HepG2 (cell line): ENCODE data around the gene RORC. TPM values are rescaled to one million over a fixed set of nuclear protein-coding genes. Genes with fewer than 3 reads are reported as not detected.

Source experiments
- ATAC-seq: fragments of 200-7000 bp; cut with Tn5 transposase; 3 replicates; pipeline ENCODE4 v1.9.1; 2020; ENCODE audit warnings: mild to moderate bottlenecking, moderate library complexity
- BruUV-seq: library from RNA; stranded (reverse); fragments of 400-500 nt; replicated peaks from 2 replicates; lab custom pipeline; 2021; lab: Mats Ljungman, UMichigan
- CTCF ChIA-PET: fragments of 300-600 bp; formaldehyde crosslinking; extraction: SDS; loops from one replicate; lab custom pipeline; 2021; ENCODE audit warnings: low total read pairs, inconsistent platforms, low intra/inter-chr PET ratio; lab: Yijun Ruan, JAX
- POLR2A ChIA-PET: fragments of 350-600 bp; sonication (Branson Sonifier 250); formaldehyde crosslinking; loops from one replicate; lab custom pipeline; 2020; ENCODE audit warnings: antibody characterized with exemption, inconsistent platforms; lab: Yijun Ruan, JAX
- DNase-seq: peaks from one replicate; pipeline ENCODE4 v3.0.0-alpha.2; 2015; ENCODE audit warnings: low spot score
- FAIRE-seq: peaks from 3 replicates; lab custom pipeline; 2011; peaks lifted over from hg19 to GRCh38; lab: Jason Lieb, UNC
- H2AFZ ChIP-seq: one replicate; pipeline ENCODE4 v1.6.1; 2011; ENCODE audit warnings: low read length, inconsistent platforms
- H3K27ac ChIP-seq: fragments of 300-600 bp; 3 replicates; pipeline ENCODE4 v1.8.0; 2011; ENCODE audit warnings: mixed run types, mild to moderate bottlenecking, mixed read lengths, low read length, inconsistent platforms; ENCODE audit not compliant: insufficient read depth; ENCODE audit errors: extremely low read length
- H3K27me3 ChIP-seq, 2 experiments: fragments of 200-600 bp in 1 of 2; 2 replicates in 1 of 2; 3 replicates in 1 of 2; pipeline versions ENCODE4 v1.6.0 to v1.8.0; 2011; ENCODE audit warnings: low read length in 2 of 2, mild to moderate bottlenecking in 2 of 2, moderate library complexity in 2 of 2, inconsistent platforms in 1 of 2; ENCODE audit not compliant: insufficient read depth in 2 of 2, control insufficient read depth in 1 of 2
- H3K36me3 ChIP-seq, 2 experiments: fragments of 200-600 bp in 1 of 2; replicated peaks in 1 of 2; 2 replicates in 1 of 2; 3 replicates in 1 of 2; pipeline versions ENCODE4 v1.5.1 to v1.8.0; 2011; ENCODE audit warnings: low read length in 2 of 2, inconsistent platforms in 1 of 2; ENCODE audit not compliant: insufficient read depth in 2 of 2, control insufficient read depth in 1 of 2
- H3K4me1 ChIP-seq: 2 replicates; pipeline ENCODE4 v1.5.1; 2012; ENCODE audit warnings: low read length, inconsistent platforms; ENCODE audit not compliant: insufficient read depth
- H3K4me2 ChIP-seq: 2 replicates; pipeline ENCODE4 v1.6.0; 2011; ENCODE audit warnings: low read depth, low read length, inconsistent platforms
- H3K4me3 ChIP-seq, 3 experiments: fragments of 200-600 bp in 1 of 3; sonication (generic), shearing (Covaris generic) in 1 of 3; replicated peaks in 1 of 3; 2 replicates each; pipeline ENCODE4 v1.5.1; 2011 to 2016; ENCODE audit warnings: low read length in 3 of 3, inconsistent platforms in 2 of 3, low read depth in 2 of 3, mild to moderate bottlenecking in 2 of 3, control low read depth in 1 of 3, mixed read lengths in 1 of 3; ENCODE audit not compliant: insufficient read depth in 1 of 3
- H3K79me2 ChIP-seq: one replicate; pipeline ENCODE4 v1.6.1; 2011; ENCODE audit warnings: low read length, inconsistent platforms; ENCODE audit not compliant: insufficient read depth
- H3K9ac ChIP-seq: 2 replicates; pipeline ENCODE4 v1.6.0; 2011; ENCODE audit warnings: mild to moderate bottlenecking, low read depth, low read length, inconsistent platforms; ENCODE audit not compliant: insufficient read depth
- H3K9me3 ChIP-seq: 2 replicates; pipeline ENCODE4 v1.5.1; 2012; ENCODE audit warnings: mild to moderate bottlenecking, low read length
- H4K20me1 ChIP-seq: 2 replicates; pipeline ENCODE4 v1.6.0; 2011; ENCODE audit warnings: inconsistent platforms, mild to moderate bottlenecking, low read length, moderate library complexity; ENCODE audit not compliant: insufficient read depth
- HOXA9 ChIP-seq: sonication (generic); formaldehyde crosslinking; IDR thresholded peaks from 2 replicates; pipeline ENCODE4 v1.8.1; 2022; ENCODE audit warnings: missing genetic modification reagents, mild to moderate bottlenecking, moderate library complexity, borderline replicate concordance
- SRY ChIP-seq: sonication (generic); formaldehyde crosslinking; IDR thresholded peaks from 2 replicates; pipeline ENCODE4 v1.8.0; 2022; ENCODE audit warnings: mild to moderate bottlenecking, missing genetic modification reagents
- ZNF234 ChIP-seq: sonication (generic); formaldehyde crosslinking; conservative IDR thresholded peaks from 2 replicates; pipeline ENCODE4 v1.5.1; 2020; ENCODE audit warnings: mild to moderate bottlenecking, missing genetic modification reagents
- ZNF644 ChIP-seq: IDR thresholded peaks from 2 replicates; pipeline ENCODE4 v1.6.1; 2016; ENCODE audit warnings: low read depth
- WGBS: methylation state at CpG from one replicate; pipeline ENCODE4 v1.1.6; 2017; ENCODE audit warnings: low lambda C conversion rate; 5-methylcytosine and 5-hydroxymethylcytosine counted together
- in situ Hi-C: cut with HindIII; loops from 2 replicates; pipeline ENCODE4 v1.10.0; 2017; ENCODE audit warnings: low pct_unique_long_range_greater_than_20kb; ENCODE audit not compliant: extremely low pct_ligation_motif_present
- intact Hi-C: fragments of 100-400 bp; cut with micrococcal nuclease; formaldehyde crosslinking; loops from one replicate; pipeline ENCODE4 v1.10.0; 2022; ENCODE audit not compliant: unreplicated experiment
- polyA plus RNA-seq, 8 experiments: library from polyadenylated mRNA; depleted of rRNA in 3 of 8; stranded (reverse) in 7 of 8; unstranded in 1 of 8; fragments of >200 nt; fragmentation: Illumina TruSeq in 4 of 8; extraction: Trizol in 4 of 8; gene quantifications; 2 replicates each; pipeline versions ENCODE4 v1.2.1 to v1.2.3, GENCODE V29; 2011 to 2016; ENCODE audit warnings: low read depth in 4 of 8, missing spikeins in 1 of 8, mixed read lengths in 1 of 8; ENCODE audit not compliant: insufficient read depth in 1 of 8
- total RNA-seq, 5 experiments: library from RNA; depleted of rRNA; stranded (reverse); fragments of >200 nt; fragmentation: Illumina TruSeq; extraction: Trizol; gene quantifications; 2 replicates each; pipeline ENCODE4 v1.2.3, GENCODE V29; 2016; ENCODE audit warnings: low read depth in 1 of 5
- TF ChIP-seq, protein P1 (sequence below): sonication (generic); formaldehyde crosslinking; IDR thresholded peaks from 2 replicates; pipeline ENCODE4 v1.5.0; 2020; ENCODE audit warnings: missing genetic modification reagents
- TF ChIP-seq, protein P2 (sequence below), 2 experiments: sonication (generic) in 1 of 2; formaldehyde crosslinking in 1 of 2; IDR thresholded peaks; 2 replicates each; pipeline versions ENCODE4 v1.6.1 to v1.9.0; 2014 to 2022; ENCODE audit warnings: antibody characterized with exemption in 1 of 2, borderline replicate concordance in 1 of 2, inconsistent platforms in 1 of 2, low read depth in 1 of 2, missing genetic modification reagents in 1 of 2
- TF ChIP-seq, protein P3 (sequence below): sonication (generic); formaldehyde crosslinking; IDR thresholded peaks from 2 replicates; pipeline ENCODE4 v1.9.0; 2022; ENCODE audit warnings: missing genetic modification reagents, mild to moderate bottlenecking, borderline replicate concordance

The RORC gene
- total and polyA plus RNA-seq, 2 of the 13 experiments (the other 11 are each of a cell fraction or from before 2014, with no cell fraction given), result 2.5 to 6.5 TPM

DNA sequence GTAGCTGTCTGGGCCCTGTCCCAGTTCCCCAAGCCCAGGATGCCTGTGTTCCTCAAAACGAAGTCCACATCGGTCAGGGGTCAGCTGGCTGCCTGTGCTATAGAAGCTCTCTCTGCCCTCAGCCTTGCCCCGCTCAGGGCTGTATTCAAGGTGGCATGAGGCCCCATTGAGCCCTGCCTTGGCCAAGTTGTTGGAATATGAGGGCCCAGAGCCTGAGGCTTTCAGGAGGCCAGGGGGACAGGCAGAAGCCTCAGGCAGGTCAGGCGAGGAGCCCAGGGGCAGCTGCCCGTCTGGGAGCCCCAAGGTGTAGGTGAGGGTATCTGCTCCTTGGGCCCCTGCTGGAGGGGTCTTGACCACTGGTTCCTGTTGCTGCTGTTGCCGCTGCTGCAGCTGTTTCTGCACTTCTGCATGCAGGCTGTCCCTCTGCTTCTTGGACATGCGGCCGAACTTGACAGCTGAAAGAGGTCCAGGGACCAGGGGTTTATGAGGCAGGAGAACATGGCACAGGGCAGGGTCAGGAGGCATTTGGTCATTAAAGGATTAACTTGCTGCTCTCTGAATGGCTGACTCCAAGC is 16.5 kb downstream of the RORC start:
- Histone ChIP-seq H3K27me3 (no peaks in the 10 kb centered on the region), H3K4me2 (no peak overlapping the region), H4K20me1 (no peaks in the 10 kb centered on the region), H3K9ac (no peak overlapping the region), H3K9me3 (no peaks in the 10 kb centered on the region), H3K4me3 (no peak overlapping the region), H2AFZ (no peak overlapping the region), H3K4me1 (0 out of 2 replicates have a peak, but pooled peaks cover under 1% of the 10 kb centered on the region), H3K27ac (no peak overlapping the region), H3K79me2 (no peaks in the 10 kb centered on the region), H3K36me3 (no peaks in the 10 kb centered on the region)
- TF ChIP-seq, protein P1, sequence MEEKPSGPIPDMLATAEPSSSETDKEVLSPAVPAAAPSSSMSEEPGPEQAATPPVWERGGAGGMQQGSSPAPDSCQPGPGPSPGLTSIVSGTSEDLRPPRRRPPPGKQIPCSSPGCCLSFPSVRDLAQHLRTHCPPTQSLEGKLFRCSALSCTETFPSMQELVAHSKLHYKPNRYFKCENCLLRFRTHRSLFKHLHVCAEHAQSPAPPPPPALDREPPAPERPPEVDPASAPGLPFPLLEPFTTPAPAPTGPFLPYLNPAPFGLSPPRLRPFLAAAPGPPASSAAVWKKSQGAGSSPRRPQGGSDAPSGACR (CRISPR knock-in tag), result no peak
- 88% methylated on average over 4 of the region's 8 CpGs for WGBS
- intact Hi-C loops (no loop called here), in situ Hi-C loops (no loop called here)
- POLR2A ChIA-PET, result no interaction called here
- FAIRE-seq, result no peak
- ATAC-seq, result no peak
- no peak for DNase-seq
- BruUV-seq, result no TSS peak
- CTCF ChIA-PET, result no interaction called here

DNA sequence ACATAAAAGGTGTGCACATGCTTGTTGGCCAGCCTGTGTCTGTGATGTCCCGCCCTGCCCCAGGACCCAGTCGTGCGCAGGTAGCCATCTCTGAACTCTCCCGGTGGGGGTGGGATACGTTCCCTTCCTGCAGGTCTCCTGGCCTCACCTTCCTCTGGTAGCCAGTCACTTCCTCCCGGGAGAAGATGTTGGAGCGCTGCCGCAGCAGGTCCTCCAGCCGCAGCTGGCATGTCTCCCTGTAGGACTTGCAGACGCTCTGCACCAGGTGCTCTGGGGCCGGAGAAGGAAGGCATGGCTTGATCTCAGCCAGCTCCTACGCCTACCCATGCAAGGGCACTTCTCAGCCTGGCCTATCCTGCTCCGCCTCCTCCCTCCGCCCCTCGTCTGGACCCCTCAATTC is 17.2 kb downstream of the RORC start:
- Histone ChIP-seq H3K9ac (no peak overlapping the region), H2AFZ (no peak overlapping the region), H3K36me3 (no peaks in the 10 kb centered on the region), H3K27ac (no peak overlapping the region), H3K4me1 (peaks cover 7% of the 10 kb centered on the region; the same call in 1 of the 2 replicates), H3K4me3 (no peak overlapping the region), H3K4me2 (no peak overlapping the region), H3K27me3 (no peaks in the 10 kb centered on the region), H3K79me2 (no peaks in the 10 kb centered on the region), H4K20me1 (no peaks in the 10 kb centered on the region), H3K9me3 (no peaks in the 10 kb centered on the region)
- FAIRE-seq (no peak), DNase-seq (no peak), ATAC-seq (no peak)
- in situ Hi-C loops, result no loop called here
- WGBS, result 94% methylated on average over 8 of the region's 15 CpGs
- intact Hi-C loops, result no loop called here
- CTCF ChIA-PET, result no interaction called here
- POLR2A ChIA-PET, result no interaction called here
- no TSS peak for BruUV-seq
- TF ChIP-seq HOXA9 (CRISPR knock-in tag) (no peak), SRY (CRISPR knock-in tag) (no peak), ZNF644 (CRISPR knock-in tag) (no peak), ZNF234 (CRISPR knock-in tag) (no peak)
- TF ChIP-seq, protein P2, sequence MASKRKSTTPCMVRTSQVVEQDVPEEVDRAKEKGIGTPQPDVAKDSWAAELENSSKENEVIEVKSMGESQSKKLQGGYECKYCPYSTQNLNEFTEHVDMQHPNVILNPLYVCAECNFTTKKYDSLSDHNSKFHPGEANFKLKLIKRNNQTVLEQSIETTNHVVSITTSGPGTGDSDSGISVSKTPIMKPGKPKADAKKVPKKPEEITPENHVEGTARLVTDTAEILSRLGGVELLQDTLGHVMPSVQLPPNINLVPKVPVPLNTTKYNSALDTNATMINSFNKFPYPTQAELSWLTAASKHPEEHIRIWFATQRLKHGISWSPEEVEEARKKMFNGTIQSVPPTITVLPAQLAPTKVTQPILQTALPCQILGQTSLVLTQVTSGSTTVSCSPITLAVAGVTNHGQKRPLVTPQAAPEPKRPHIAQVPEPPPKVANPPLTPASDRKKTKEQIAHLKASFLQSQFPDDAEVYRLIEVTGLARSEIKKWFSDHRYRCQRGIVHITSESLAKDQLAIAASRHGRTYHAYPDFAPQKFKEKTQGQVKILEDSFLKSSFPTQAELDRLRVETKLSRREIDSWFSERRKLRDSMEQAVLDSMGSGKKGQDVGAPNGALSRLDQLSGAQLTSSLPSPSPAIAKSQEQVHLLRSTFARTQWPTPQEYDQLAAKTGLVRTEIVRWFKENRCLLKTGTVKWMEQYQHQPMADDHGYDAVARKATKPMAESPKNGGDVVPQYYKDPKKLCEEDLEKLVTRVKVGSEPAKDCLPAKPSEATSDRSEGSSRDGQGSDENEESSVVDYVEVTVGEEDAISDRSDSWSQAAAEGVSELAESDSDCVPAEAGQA (IDR thresholded peaks at IDR 0.05; ENCODE audit: low read depth), result no peak
- TF ChIP-seq, protein P2 (CRISPR knock-in tag; IDR thresholded peaks at IDR 0.05; ENCODE audit: borderline replicate concordance), result no peak
- TF ChIP-seq, protein P3, sequence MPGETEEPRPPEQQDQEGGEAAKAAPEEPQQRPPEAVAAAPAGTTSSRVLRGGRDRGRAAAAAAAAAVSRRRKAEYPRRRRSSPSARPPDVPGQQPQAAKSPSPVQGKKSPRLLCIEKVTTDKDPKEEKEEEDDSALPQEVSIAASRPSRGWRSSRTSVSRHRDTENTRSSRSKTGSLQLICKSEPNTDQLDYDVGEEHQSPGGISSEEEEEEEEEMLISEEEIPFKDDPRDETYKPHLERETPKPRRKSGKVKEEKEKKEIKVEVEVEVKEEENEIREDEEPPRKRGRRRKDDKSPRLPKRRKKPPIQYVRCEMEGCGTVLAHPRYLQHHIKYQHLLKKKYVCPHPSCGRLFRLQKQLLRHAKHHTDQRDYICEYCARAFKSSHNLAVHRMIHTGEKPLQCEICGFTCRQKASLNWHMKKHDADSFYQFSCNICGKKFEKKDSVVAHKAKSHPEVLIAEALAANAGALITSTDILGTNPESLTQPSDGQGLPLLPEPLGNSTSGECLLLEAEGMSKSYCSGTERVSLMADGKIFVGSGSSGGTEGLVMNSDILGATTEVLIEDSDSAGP, result no peak
